ENCODE data around the gene MCCC1.
"Not testable (repeated sequence)": the region's sequence is repeated elsewhere in the genome, so short reads cannot be mapped to it uniquely, and the experiment has no call there.

Gene MCCC1

GRCh38 chr3:183106635-183107034 lies 7.3 kb upstream of the MCCC1 start:
- H3K9me3 ChIP-seq (ENCODE audit: insufficient read depth, low read length): no peaks in the 10 kb centered on the region
- H3K27ac ChIP-seq (ENCODE audit: low read depth, low read length): no peak overlapping the region
- H3K4me2 ChIP-seq (ENCODE audit: low read depth, low read length, poor library complexity, severe bottlenecking): no peak overlapping the region
- no peak overlapping the region for H3K4me3 ChIP-seq (ENCODE audit: insufficient read depth, low read length, poor library complexity, severe bottlenecking)
- no peaks in the 10 kb centered on the region for H3F3A ChIP-seq (ENCODE audit: insufficient read depth)
- no peak for TF ChIP-seq CTCF (IDR thresholded peaks at IDR 0.05; ENCODE audit: insufficient read depth, low read length, poor library complexity, severe bottlenecking)
- TF ChIP-seq EZH2phosphoT487 (conservative IDR thresholded peaks at IDR 0.05; ENCODE audit: low read length): no peak
- no peak overlapping the region for H3K9ac ChIP-seq (ENCODE audit: low read length)
- no peaks in the 10 kb centered on the region for H3K9me2 ChIP-seq (replicated peaks; ENCODE audit: insufficient read depth, low read length)
- H4K20me1 ChIP-seq (ENCODE audit: low read depth, low read length): no peaks in the 10 kb centered on the region
- no peaks in the 10 kb centered on the region for H3K36me3 ChIP-seq (ENCODE audit: low read length)
- H3K79me2 ChIP-seq (ENCODE audit: insufficient read depth, low read length): no peaks in the 10 kb centered on the region
- no peaks in the 10 kb centered on the region for H3K27me3 ChIP-seq (ENCODE audit: low read length)
- H2AFZ ChIP-seq (ENCODE audit: low read depth, low read length, severe bottlenecking): no peak overlapping the region

- H3K79me2 ChIP-seq (ENCODE audit: insufficient read depth, low read length); H3K36me3 ChIP-seq (ENCODE audit: low read length); H3K9me2 ChIP-seq (replicated peaks; ENCODE audit: insufficient read depth, low read length); H4K20me1 ChIP-seq (ENCODE audit: low read depth, low read length); H3K9ac ChIP-seq (ENCODE audit: low read length); H3K4me3 ChIP-seq (ENCODE audit: insufficient read depth, low read length, poor library complexity, severe bottlenecking); H3K27ac ChIP-seq (ENCODE audit: low read depth, low read length); H3K9me3 ChIP-seq (ENCODE audit: insufficient read depth, low read length); H2AFZ ChIP-seq (ENCODE audit: low read depth, low read length, severe bottlenecking); H3F3A ChIP-seq (ENCODE audit: insufficient read depth); H3K4me2 ChIP-seq (ENCODE audit: low read depth, low read length, poor library complexity, severe bottlenecking); H3K27me3 ChIP-seq (ENCODE audit: low read length): not testable (repeated sequence)
These were observed 4.7 kb upstream of the MCCC1 start for GRCh38 chr3:183103950-183104349.

DNA sequence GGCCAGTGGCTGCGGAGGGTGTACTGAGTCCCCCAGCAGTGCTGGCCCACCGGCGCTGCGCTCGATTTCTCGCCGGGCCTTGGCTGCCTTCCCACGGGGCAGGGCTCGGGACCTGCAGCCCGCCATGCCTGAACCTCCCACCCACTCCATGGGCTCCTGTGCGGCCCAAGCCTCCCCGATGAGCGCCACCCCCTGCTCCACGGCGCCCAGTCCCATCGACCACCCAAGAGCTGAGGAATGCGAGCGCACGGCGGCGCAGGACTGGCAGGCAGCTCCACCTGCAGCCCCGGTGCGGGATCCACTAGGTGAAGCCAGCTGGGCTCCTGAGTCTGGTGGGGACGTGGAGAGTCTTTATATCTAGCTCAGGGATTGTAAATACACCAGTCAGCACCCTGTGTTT lies 1.7 kb upstream of the MCCC1 start:
- not testable (repeated sequence) for H3K9me2 ChIP-seq (replicated peaks; ENCODE audit: insufficient read depth, low read length); H3K36me3 ChIP-seq (ENCODE audit: low read length); H3F3A ChIP-seq (ENCODE audit: insufficient read depth); H3K27ac ChIP-seq (ENCODE audit: low read depth, low read length); H3K4me2 ChIP-seq (ENCODE audit: low read depth, low read length, poor library complexity, severe bottlenecking); H2AFZ ChIP-seq (ENCODE audit: low read depth, low read length, severe bottlenecking); H3K4me3 ChIP-seq (ENCODE audit: insufficient read depth, low read length, poor library complexity, severe bottlenecking); H3K27me3 ChIP-seq (ENCODE audit: low read length); H3K9me3 ChIP-seq (ENCODE audit: insufficient read depth, low read length); H3K9ac ChIP-seq (ENCODE audit: low read length); H4K20me1 ChIP-seq (ENCODE audit: low read depth, low read length)
- H3K79me2 ChIP-seq (ENCODE audit: insufficient read depth, low read length): peaks cover 23% of the 10 kb centered on the region

- H3F3A ChIP-seq (ENCODE audit: insufficient read depth): no peaks in the 10 kb centered on the region
- H3K4me3 ChIP-seq (ENCODE audit: insufficient read depth, low read length, poor library complexity, severe bottlenecking): no peak overlapping the region
- no peaks in the 10 kb centered on the region for H3K9me3 ChIP-seq (ENCODE audit: insufficient read depth, low read length)
- H3K79me2 ChIP-seq (ENCODE audit: insufficient read depth, low read length): peaks cover 27% of the 10 kb centered on the region
- H3K9ac ChIP-seq (ENCODE audit: low read length): peak overlapping the region; percentile 73
- peak overlapping the region; percentile 69 for H3K4me2 ChIP-seq (ENCODE audit: low read depth, low read length, poor library complexity, severe bottlenecking)
- no peaks in the 10 kb centered on the region for H3K36me3 ChIP-seq (ENCODE audit: low read length)
- no peaks in the 10 kb centered on the region for H3K27me3 ChIP-seq (ENCODE audit: low read length)
- no peaks in the 10 kb centered on the region for H4K20me1 ChIP-seq (ENCODE audit: low read depth, low read length)
- no peaks in the 10 kb centered on the region for H3K9me2 ChIP-seq (replicated peaks; ENCODE audit: insufficient read depth, low read length)
- H2AFZ ChIP-seq (ENCODE audit: low read depth, low read length, severe bottlenecking): no peak overlapping the region
- peak overlapping the region; percentile 72 for H3K27ac ChIP-seq (ENCODE audit: low read depth, low read length)
- no peak for TF ChIP-seq CTCF (IDR thresholded peaks at IDR 0.05; ENCODE audit: insufficient read depth, low read length, poor library complexity, severe bottlenecking)
- TF ChIP-seq EZH2phosphoT487 (conservative IDR thresholded peaks at IDR 0.05; ENCODE audit: low read length): no peak
These were observed 1.1 kb upstream of the MCCC1 start for GRCh38 chr3:183100376-183100775.
